Nephron progenitor cell (in vitro differentiated cells): ENCODE measurements around the gene SPRY2.

Experiments used
- DNase-seq: peaks from one replicate; pipeline ENCODE4 v3.0.0; 2021
- H3K27ac Mint-ChIP-seq: 2 replicates; pipeline ENCODE4 v1.8.0; 2021; ENCODE audit warnings: mild to moderate bottlenecking, moderate library complexity, mixed read lengths
- H3K27me3 Mint-ChIP-seq: 2 replicates; pipeline ENCODE4 v1.8.0; 2021; ENCODE audit warnings: mild to moderate bottlenecking, low read depth, mixed read lengths; ENCODE audit not compliant: poor library complexity
- H3K36me3 Mint-ChIP-seq: 2 replicates; pipeline ENCODE4 v1.8.0; 2021; ENCODE audit warnings: low read depth, mixed read lengths
- H3K4me1 Mint-ChIP-seq: 2 replicates; pipeline ENCODE4 v1.8.0; 2021; ENCODE audit warnings: mixed read lengths
- H3K4me3 Mint-ChIP-seq: 2 replicates; pipeline ENCODE4 v1.8.0; 2021; ENCODE audit warnings: mild to moderate bottlenecking, moderate library complexity, mixed read lengths
- H3K9me3 Mint-ChIP-seq: 2 replicates; pipeline ENCODE4 v1.8.0; 2021; ENCODE audit warnings: mild to moderate bottlenecking, moderate library complexity, mixed read lengths
- CTCF ChIP-seq: fragments of 200-600 bp; sonication (generic); IDR thresholded peaks from 2 replicates; pipeline ENCODE4 v1.5.0; 2021; ENCODE audit warnings: antibody characterized with exemption

The SPRY2 gene

GRCh38 chr13:80297503-80297902 lies 43.4 kb downstream of the SPRY2 start:
- H3K27me3 Mint-ChIP-seq, result peaks cover 3% of the 10 kb centered on the region
- H3K36me3 Mint-ChIP-seq, result peaks cover 4% of the 10 kb centered on the region
- H3K27ac Mint-ChIP-seq, result no peak overlapping the region
- no peak for TF ChIP-seq CTCF
- peaks cover 12% of the 10 kb centered on the region for H3K4me1 Mint-ChIP-seq
- no peak for DNase-seq
- no peak overlapping the region for H3K4me3 Mint-ChIP-seq
- H3K9me3 Mint-ChIP-seq, result peaks cover 3% of the 10 kb centered on the region

GRCh38 chr13:80297094-80297493 lies 43.8 kb downstream of the SPRY2 start:
- peaks cover 3% of the 10 kb centered on the region for H3K27me3 Mint-ChIP-seq
- peaks cover 3% of the 10 kb centered on the region for H3K9me3 Mint-ChIP-seq
- H3K4me1 Mint-ChIP-seq, result peaks cover 12% of the 10 kb centered on the region
- peaks cover 4% of the 10 kb centered on the region for H3K36me3 Mint-ChIP-seq
- H3K27ac Mint-ChIP-seq, result peak overlapping the region; percentile 93
- TF ChIP-seq CTCF, result no peak
- H3K4me3 Mint-ChIP-seq, result no peak overlapping the region
- DNase-seq, result no peak

GRCh38 chr13:80296638-80297037 lies 44.3 kb downstream of the SPRY2 start:
- no peak for DNase-seq
- peaks cover 3% of the 10 kb centered on the region for H3K27me3 Mint-ChIP-seq

GRCh38 chr13:80290591-80290990 lies 50.3 kb downstream of the SPRY2 start:
- no peak for TF ChIP-seq CTCF
- peaks cover 33% of the 10 kb centered on the region for H3K9me3 Mint-ChIP-seq
- no peak overlapping the region for H3K4me3 Mint-ChIP-seq
- H3K27me3 Mint-ChIP-seq, result peaks cover 3% of the 10 kb centered on the region
- peaks cover 26% of the 10 kb centered on the region for H3K36me3 Mint-ChIP-seq
- H3K27ac Mint-ChIP-seq, result no peak overlapping the region
- H3K4me1 Mint-ChIP-seq, result no peaks in the 10 kb centered on the region
- DNase-seq, result no peak

More at GRCh38 chr13:80296638-80297037, 44.3 kb downstream of the SPRY2 start:
- peaks cover 1% of the 10 kb centered on the region for H3K9me3 Mint-ChIP-seq
- peaks cover 1% of the 10 kb centered on the region for H3K36me3 Mint-ChIP-seq
- peaks cover 12% of the 10 kb centered on the region for H3K4me1 Mint-ChIP-seq
- peak overlapping the region; percentile 93 for H3K27ac Mint-ChIP-seq
- TF ChIP-seq CTCF, result no peak
- H3K4me3 Mint-ChIP-seq, result no peak overlapping the region
